ENCODE measurements around the gene SVBP.

GRCh38 chr1:42860339-42861013 is 43.3 kb upstream of the SVBP start:
- no peak for TF ChIP-seq CTCF (IDR thresholded peaks at IDR 0.05; ENCODE audit: low read length)
- TF ChIP-seq EZH2 (optimal IDR thresholded peaks at IDR 0.05; ENCODE audit: low read depth, low read length): no peak
- no peak for TF ChIP-seq EZH2phosphoT487 (IDR thresholded peaks at IDR 0.05; ENCODE audit: low read length)

Measured in MM.1S (cell line).